NCI-H524 (cell line): ENCODE data around the gene PDCL3.

ENCODE experiments used
- DNase-seq, 2 experiments: peaks; one replicate each; lab custom pipeline; 2025; lab: John Stamatoyannopoulos, UW

Gene PDCL3

DNA sequence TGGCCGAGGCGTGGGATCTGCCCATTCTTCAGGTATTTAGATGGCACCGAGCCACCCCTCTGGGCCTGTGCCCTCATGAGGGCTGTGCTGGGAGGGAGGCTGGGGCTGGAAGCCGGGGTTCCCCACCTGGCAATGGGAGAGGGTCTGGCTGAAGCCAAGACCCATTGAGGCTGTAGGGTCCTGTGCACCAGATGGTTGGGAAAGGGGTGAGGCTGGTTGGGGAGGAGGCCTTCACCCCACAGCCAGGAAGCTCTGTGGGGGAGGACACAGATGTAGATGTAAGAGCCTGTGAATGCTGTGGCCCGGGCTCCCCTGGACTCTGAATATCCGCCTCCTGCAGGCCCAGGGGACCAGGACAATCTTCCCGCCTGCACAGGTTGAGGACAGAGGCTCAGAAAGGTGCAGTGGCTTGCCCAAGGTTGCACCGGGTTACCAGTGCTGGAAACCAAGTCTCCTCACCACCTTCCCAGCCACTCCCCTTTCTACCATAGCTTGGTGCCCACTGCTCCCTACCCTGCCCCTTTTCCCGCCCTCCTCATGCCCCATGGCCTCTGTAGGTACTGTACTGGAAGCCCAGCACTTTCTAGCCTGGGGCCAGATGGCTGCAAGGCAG, 49.7 kb downstream of the PDCL3 start:
- no peak for DNase-seq

DNA sequence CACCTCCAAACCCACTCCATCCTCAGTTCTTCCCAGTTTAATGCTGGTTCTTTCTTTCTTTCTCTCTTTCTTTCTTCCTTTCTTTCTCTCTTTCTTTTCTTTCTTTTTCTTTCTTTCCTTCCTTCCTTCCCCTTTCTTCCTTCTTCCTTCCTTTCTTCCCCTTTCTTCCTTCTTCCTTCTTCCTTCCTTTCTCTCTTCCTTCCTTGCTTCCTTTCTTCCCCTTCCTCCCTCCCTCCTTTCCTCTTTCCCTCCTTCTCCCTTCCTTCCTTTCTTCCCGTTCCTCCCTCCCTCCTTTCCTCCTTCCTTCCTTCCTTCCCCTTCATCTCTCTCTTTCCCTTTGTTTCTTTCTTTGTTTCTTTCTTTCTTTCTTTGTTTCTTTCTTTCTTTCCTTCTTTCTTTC, 50.9 kb downstream of the PDCL3 start:
- no peak for DNase-seq

DNA sequence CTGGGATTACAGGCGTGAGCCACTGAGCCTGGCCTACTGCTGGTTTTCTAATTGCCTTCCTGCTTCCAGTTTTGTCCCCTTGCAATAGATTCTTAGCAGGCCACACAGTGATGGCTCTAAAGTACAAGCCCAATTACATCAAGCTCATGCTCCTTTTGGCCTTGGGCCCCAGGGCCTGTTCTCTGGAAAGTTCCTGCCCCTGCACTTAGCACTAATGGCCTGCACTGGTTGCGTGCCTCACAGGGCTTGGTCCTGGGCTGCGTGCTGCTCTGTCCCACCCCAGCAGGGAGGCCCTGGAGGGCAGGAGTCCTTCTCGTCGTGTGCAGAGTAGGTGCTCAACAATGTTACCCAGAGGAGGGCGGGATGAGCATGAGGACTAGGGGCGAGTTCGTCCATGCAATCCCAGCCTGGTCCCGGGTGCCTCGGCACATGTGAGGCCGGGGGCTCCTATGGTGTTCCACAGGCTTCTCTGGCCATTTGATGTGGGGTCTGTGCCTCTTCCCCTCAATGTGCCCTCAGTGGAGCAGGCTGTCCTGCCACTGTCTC, 51.7 kb downstream of the PDCL3 start:
- no peak for DNase-seq

DNA sequence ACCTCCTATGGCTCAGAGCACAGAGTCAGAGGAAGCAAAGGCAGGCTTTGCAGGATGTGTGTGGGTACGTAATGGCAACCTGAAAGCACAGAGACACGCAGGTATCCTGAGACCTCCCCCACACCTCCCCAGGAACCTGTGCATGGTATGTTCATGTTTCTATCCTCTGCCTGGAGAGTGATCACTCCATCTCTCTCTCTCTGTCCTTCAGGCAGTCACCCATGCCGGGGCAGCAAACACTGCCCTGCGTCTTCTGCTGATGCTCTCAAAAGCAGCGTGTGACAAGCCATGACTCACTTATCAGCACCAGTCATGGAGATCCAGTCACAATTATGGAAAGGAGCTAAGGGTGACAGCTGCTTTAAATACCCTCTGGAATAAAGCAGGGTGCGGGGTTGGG, 52.7 kb downstream of the PDCL3 start:
- DNase-seq, result no peak

DNA sequence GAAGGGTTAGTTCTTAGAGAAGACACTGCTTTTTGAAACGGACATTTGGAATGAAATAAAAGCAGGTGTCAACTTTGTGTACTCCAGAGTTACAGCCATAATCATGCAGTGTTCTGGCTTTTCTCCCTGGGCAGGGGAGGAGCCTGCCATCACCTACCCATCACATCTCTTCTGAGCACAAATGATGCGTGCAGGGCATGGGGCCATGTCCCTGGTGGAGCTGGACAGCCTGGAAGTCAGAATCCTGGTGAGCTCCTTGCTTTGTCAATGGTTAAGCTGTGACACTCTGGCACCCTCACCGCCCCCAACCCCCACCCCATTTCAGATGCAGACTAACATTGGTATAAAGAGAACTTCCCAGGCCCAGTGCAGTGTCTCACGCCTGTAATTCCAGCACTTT, 53.1 kb downstream of the PDCL3 start:
- DNase-seq, result no peak

DNA sequence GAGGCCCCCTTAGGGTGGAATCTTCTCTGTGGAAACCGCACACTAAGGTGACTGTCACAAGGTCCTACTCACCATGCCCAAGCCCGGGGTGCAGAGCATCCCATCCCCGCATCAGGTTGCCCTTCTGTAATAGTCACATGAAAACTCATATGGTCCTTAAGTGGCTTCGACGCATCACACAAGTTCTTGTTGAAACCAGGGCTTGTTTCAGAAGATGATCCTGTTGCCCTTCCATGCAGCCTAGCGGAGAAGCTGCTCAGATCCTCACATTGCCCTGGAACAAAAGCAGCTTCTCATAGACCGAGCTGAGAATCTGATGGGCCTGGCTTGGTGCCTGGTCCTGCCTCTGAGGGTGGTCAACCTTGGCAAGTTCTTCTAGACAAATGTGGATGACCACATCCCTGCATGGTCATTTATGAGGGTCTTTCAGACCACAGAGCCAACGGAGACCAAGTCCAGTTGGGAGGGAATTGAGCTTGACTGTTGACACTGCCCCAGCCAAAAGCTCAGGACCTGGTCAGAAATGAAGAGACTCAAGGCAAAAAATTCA, 54.1 kb downstream of the PDCL3 start:
- DNase-seq, result no peak

DNA sequence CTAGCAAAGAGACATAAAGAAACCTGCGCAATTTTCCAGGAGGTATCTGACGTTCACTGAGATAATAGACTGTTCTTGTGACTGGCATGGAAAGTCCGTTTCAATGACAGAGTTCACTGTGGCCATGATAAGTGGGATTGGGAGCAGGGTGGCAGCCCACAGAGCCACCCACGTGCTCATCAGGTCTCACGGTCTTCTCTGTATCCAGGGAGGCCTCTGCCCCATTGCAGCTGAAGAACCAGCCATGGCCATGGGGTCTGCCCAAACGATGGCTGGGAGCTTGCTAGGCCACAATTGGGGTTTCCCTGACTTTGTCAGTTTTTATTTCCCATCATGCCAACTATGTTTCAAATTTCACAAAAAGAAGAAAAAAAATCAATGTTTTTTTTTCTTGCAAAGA, 57.2 kb downstream of the PDCL3 start:
- no peak for DNase-seq

DNA sequence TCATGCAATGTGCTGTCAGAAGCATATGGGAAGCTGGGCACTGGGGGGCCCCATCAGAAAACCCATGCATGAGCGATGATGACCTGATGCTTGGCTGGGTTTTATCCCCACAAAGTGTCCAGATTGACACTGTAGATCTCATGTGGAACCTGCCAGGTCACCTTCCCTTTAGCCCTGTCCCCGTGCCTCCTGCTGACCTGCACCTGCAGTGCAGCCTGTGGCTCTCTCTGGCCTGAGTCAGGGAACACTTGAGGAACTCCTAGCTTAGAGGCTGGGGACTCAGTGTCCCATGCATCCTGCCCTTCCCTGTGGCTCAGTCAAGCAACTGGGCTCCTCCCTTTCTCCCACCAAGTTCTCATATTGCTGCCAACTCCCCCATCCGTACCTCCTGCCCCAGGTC, 57.7 kb downstream of the PDCL3 start:
- DNase-seq, result no peak

DNA sequence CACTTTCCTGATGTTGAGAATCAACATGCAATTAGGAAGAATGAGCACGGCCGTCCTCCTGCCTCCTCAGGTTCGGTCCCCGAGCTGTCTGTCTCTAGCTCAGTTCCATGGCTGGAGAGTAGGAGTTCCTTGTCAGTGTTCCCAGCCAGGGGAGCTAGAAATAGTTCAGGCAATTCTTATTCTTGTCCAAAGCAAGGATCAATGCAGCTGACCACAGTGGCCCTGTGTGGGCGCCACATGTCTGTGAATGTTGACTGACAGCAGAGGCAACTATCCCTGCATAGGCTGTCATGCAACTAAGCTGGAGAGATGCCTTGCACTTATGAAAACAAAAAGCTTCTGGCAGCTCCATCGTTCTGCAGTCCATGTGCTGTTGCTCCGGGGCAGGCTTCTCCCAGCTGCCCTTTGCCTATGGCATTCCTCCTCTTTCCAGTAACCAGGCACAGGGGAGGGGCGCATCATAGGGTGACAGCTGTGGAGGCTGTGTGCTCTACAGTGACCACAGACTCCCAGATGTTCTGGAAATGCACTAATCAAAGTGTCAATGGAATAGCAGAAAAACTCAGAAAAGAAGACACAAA, 58.7 kb downstream of the PDCL3 start:
- DNase-seq, result no peak

DNA sequence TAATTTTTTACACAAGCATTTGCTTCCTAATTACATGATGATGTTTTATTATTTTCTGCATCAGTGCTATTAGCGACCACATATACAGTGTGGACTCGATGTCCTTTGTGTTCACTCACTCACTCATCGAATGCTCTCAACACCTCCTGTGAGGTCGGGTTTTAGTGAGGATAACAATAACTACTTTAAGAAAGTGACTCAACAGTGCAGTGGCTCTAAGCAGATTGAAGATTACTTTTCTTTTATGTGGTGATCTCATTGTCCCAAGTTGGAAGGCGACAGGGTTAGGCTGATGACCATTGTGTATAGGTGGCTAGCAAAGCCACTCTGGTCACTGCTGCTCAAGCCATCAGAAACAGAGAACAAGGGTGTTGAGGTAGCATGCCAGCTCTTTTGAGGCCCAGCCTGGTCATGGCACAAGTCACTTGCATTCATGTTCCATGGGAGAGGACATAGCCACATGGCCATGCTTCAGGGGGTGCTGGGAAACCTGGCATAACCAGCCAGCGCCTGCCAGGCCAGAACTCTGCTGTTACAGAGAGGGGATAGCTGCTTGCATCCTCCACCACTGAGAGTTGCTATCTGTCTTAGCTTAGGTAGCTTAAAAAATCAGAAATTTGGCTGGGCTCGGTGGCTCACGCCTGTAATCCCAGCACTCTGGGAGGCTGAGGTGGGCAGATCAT, 60.4 kb downstream of the PDCL3 start:
- no peak for DNase-seq

DNA sequence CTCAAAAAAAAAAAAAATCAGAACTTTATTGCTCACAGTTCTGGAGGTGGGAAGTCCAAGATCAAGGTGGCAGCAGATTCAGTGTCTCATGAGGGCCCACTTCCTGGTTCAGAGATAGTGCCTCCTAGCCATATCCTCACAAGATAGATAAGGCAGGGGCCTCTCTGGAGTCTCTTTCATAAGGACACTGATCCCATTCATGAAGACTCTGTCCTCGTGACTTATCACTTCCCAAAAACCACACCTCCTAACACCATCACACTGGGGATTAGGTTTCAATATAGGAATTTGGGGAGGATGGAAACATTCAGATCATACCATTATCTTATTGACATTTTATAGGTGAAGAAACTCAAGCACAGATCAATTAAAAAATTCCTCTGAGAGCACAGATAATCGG, 61.1 kb downstream of the PDCL3 start:
- DNase-seq, result no peak

DNA sequence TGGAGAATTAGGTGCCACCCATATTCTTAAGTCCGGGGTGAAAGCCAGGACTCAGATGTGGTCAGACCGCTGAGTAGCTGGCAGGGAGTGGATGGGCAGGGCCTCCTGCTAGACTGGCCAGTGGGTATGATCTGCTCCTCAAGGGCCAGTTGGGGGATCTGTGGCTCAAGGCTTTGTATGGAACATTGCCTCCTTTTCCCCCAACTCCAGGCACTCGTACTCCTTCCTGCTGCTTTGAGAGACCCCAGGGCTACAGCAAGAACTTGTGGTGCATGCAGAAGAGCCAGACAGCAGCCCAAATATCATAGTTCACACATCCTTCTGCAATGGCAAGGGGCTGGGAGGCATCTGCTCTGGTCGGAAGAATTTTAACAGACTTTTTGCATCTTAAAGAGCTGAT, 61.7 kb downstream of the PDCL3 start:
- DNase-seq, result no peak

DNA sequence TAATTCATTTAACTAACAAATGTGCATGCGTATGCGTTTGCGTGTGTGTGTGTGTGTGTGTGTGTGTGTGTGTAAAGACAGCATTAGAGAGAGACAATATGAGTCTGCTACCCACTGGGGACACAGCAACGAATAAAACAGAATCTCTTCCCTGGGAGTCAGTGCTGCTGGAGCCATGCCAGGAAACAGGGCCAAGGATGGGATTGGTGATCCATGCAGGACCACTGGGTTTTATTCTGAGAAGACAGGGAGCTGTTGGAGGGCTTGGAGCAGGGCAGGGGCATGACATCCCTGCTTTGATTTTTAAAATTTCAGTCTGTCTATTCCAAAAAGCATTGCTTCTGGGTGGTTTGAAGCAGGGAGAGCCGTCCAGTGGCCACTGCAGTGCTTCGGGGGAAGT, 62.9 kb downstream of the PDCL3 start:
- no peak for DNase-seq
